Uterus (tissue), 2 donors: ENCODE data around the gene SMIM44.

Experiments
- POLR2A ChIP-seq, 2 donors: fragments of 450-650 bp; IDR thresholded peaks; one replicate each; pipeline ENCODE4 v1.6.1; 2016; ENCODE audit warnings: antibody characterized with exemption in 2 of 2, mild to moderate bottlenecking in 1 of 2, moderate library complexity in 1 of 2
- TF ChIP-seq, protein P1 (sequence below), 4 experiments: fragments of 200-600 bp in 2 of 4; fragments of 450-650 bp in 2 of 4; sonication (generic) in 2 of 4; IDR thresholded peaks; one replicate each; pipeline ENCODE4 v1.5.1; 2016 to 2019; ENCODE audit warnings: antibody characterized with exemption in 4 of 4, mild to moderate bottlenecking in 2 of 4, moderate library complexity in 1 of 4

DNA sequence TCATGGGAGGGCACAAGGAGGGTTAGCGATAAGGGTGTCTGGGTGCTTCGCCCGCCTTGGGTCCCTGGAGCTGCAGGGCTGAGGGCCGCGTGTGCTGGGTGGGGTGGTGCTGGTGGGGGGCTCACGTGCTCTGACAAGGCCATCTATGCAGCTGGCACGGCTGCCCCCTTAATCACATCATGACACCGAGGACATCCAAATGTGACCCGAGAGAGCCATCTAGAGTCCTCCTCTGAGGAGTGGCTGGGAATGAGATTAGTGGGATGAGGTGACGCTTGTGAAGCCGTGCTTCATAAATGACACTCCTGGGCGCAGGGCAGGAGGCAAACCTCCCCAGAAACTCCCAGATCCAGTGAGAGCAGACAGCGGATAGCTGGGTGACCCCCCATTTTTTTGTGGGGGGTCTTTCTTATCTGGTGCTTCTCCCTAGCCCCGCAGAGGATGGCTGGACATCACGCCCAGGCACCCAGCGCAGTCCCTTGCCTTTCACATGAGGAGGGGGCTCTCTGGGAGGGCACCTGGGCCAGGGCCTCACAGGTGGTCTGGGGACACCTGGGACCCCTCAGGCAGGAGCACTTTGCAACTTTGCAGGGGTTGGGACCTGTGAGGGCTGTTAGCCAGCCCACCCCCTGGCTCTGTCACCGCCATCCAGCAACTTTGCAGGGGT lies 29.5 kb upstream of the SMIM44 start:
- TF ChIP-seq, protein P1, sequence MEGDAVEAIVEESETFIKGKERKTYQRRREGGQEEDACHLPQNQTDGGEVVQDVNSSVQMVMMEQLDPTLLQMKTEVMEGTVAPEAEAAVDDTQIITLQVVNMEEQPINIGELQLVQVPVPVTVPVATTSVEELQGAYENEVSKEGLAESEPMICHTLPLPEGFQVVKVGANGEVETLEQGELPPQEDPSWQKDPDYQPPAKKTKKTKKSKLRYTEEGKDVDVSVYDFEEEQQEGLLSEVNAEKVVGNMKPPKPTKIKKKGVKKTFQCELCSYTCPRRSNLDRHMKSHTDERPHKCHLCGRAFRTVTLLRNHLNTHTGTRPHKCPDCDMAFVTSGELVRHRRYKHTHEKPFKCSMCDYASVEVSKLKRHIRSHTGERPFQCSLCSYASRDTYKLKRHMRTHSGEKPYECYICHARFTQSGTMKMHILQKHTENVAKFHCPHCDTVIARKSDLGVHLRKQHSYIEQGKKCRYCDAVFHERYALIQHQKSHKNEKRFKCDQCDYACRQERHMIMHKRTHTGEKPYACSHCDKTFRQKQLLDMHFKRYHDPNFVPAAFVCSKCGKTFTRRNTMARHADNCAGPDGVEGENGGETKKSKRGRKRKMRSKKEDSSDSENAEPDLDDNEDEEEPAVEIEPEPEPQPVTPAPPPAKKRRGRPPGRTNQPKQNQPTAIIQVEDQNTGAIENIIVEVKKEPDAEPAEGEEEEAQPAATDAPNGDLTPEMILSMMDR (IDR thresholded peaks at IDR 0.05): no peak
- no peak for TF ChIP-seq POLR2A (IDR thresholded peaks at IDR 0.05)
